WTC11 (cell line): ENCODE data around the gene WWOX. TPM values are rescaled to one million over a fixed set of nuclear protein-coding genes. Genes with fewer than 3 reads are reported as not detected.

ENCODE experiments used
- ATAC-seq: fragments of 200-7000 bp; cut with Tn5 transposase; 2 replicates; pipeline ENCODE4 v1.10.0; 2021; ENCODE audit warnings: mild to moderate bottlenecking, moderate library complexity
- CTCF ChIA-PET: fragments of 300-600 bp; sonication (Branson Sonifier 250); formaldehyde crosslinking; loops from one replicate; lab custom pipeline; 2021; ENCODE audit warnings: antibody characterized with exemption; lab: Charles Lee
- POLR2A ChIA-PET: fragments of 350-600 bp; sonication (Branson Sonifier 250); formaldehyde crosslinking; loops from one replicate; lab custom pipeline; 2021; ENCODE audit warnings: antibody characterized with exemption; lab: Charles Lee
- DNase-seq: peaks from one replicate; pipeline ENCODE4 v3.0.0; 2021; ENCODE audit warnings: low spot score
- H3K27ac Mint-ChIP-seq: 2 replicates; pipeline ENCODE4 v1.8.0; 2021; ENCODE audit warnings: mixed read lengths
- H3K27me3 Mint-ChIP-seq: 2 replicates; pipeline ENCODE4 v1.8.0; 2021; ENCODE audit warnings: low read depth, mild to moderate bottlenecking, moderate library complexity, mixed read lengths
- H3K36me3 Mint-ChIP-seq: 2 replicates; pipeline ENCODE4 v1.8.0; 2021; ENCODE audit warnings: mixed read lengths
- H3K4me1 Mint-ChIP-seq: 2 replicates; pipeline ENCODE4 v1.8.0; 2022; ENCODE audit warnings: mixed read lengths
- H3K4me3 Mint-ChIP-seq: 2 replicates; pipeline ENCODE4 v1.8.0; 2021; ENCODE audit warnings: mild to moderate bottlenecking, moderate library complexity, mixed read lengths
- H3K9me3 Mint-ChIP-seq: 2 replicates; pipeline ENCODE4 v1.8.0; 2021; ENCODE audit warnings: mixed read lengths
- FOXJ3 ChIP-seq: sonication (generic); formaldehyde crosslinking; IDR thresholded peaks from 2 replicates; pipeline ENCODE4 v1.9.0; 2021; ENCODE audit warnings: missing genetic modification reagents, mild to moderate bottlenecking, borderline replicate concordance
- GTF2I ChIP-seq: fragments of 250-450 bp; sonication (Bioruptor Pico); conservative IDR thresholded peaks from 2 replicates; pipeline ENCODE4 v1.4.0; 2021; ENCODE audit warnings: mild to moderate bottlenecking
- JAZF1 ChIP-seq: fragments of 250-450 bp; sonication (Bioruptor Pico); IDR thresholded peaks from 2 replicates; pipeline ENCODE4 v1.9.0; 2021; ENCODE audit warnings: moderate library complexity, mild to moderate bottlenecking, inconsistent platforms
- RORB ChIP-seq: fragments of 250-450 bp; sonication (Bioruptor Pico); IDR thresholded peaks from 2 replicates; pipeline ENCODE4 v1.9.0; 2021; ENCODE audit warnings: mild to moderate bottlenecking
- SP1 ChIP-seq: sonication (generic); formaldehyde crosslinking; conservative IDR thresholded peaks from 2 replicates; pipeline ENCODE4 v1.8.1; 2022; ENCODE audit warnings: missing genetic modification reagents
- TCF7 ChIP-seq: sonication (generic); formaldehyde crosslinking; IDR thresholded peaks from 2 replicates; pipeline ENCODE4 v1.8.0; 2022; ENCODE audit warnings: mild to moderate bottlenecking, low read depth, missing genetic modification reagents, moderate library complexity
- ZNF121 ChIP-seq: sonication (generic); formaldehyde crosslinking; IDR thresholded peaks from 2 replicates; pipeline ENCODE4 v1.8.0; 2023; ENCODE audit warnings: missing genetic modification reagents
- ZNF396 ChIP-seq: fragments of 250-450 bp; sonication (Bioruptor Pico); IDR thresholded peaks from 2 replicates; pipeline ENCODE4 v1.8.0; 2021; ENCODE audit warnings: mild to moderate bottlenecking, moderate library complexity, borderline replicate concordance
- ZNF416 ChIP-seq: fragments of 250-450 bp; sonication (Bioruptor Pico); IDR thresholded peaks from 2 replicates; pipeline ENCODE4 v1.9.0; 2021; ENCODE audit warnings: mild to moderate bottlenecking, inconsistent platforms
- ZNF423 ChIP-seq: fragments of 250-450 bp; sonication (Bioruptor Pico); IDR thresholded peaks from 2 replicates; pipeline ENCODE4 v2.1.2; 2022; ENCODE audit warnings: mild to moderate bottlenecking, moderate library complexity
- total RNA-seq: library from RNA; stranded (reverse); gene quantifications from 3 replicates; pipeline ENCODE4 v1.2.3, GENCODE V29; 2021
- TF ChIP-seq, protein P1 (sequence below): sonication (generic); formaldehyde crosslinking; IDR thresholded peaks from 2 replicates; pipeline ENCODE4 v1.8.0; 2022; ENCODE audit warnings: mild to moderate bottlenecking, missing genetic modification reagents
- TF ChIP-seq, protein P2 (sequence below): fragments of 250-450 bp; sonication (Bioruptor Pico); conservative IDR thresholded peaks from 2 replicates; pipeline ENCODE4 v1.9.0; 2021; ENCODE audit warnings: mild to moderate bottlenecking
- TF ChIP-seq, protein P3 (sequence below): fragments of 250-450 bp; sonication (Bioruptor Pico); IDR thresholded peaks from 2 replicates; pipeline ENCODE4 v2.1.2; 2022; ENCODE audit warnings: mild to moderate bottlenecking, moderate library complexity
- TF ChIP-seq, protein P4 (sequence below): fragments of 250-450 bp; sonication (Bioruptor Pico); IDR thresholded peaks from 2 replicates; pipeline ENCODE4 v1.9.0; 2021; ENCODE audit warnings: moderate library complexity, mild to moderate bottlenecking, inconsistent platforms, borderline replicate concordance
- TF ChIP-seq, protein P5 (sequence below): sonication (generic); formaldehyde crosslinking; IDR thresholded peaks from 2 replicates; pipeline ENCODE4 v1.8.0; 2022; ENCODE audit warnings: mild to moderate bottlenecking, missing genetic modification reagents
- TF ChIP-seq, protein P6 (sequence below): sonication (generic); formaldehyde crosslinking; IDR thresholded peaks from 2 replicates; pipeline ENCODE4 v1.8.1; 2022; ENCODE audit warnings: low read depth, mild to moderate bottlenecking, moderate library complexity, missing genetic modification reagents, borderline replicate concordance
- TF ChIP-seq, protein P7 (sequence below): sonication (generic); formaldehyde crosslinking; IDR thresholded peaks from 2 replicates; pipeline ENCODE4 v1.8.1; 2022; ENCODE audit warnings: missing genetic modification reagents, borderline replicate concordance
- TF ChIP-seq, protein P8 (sequence below): sonication (generic); formaldehyde crosslinking; IDR thresholded peaks from 2 replicates; pipeline ENCODE4 v1.8.1; 2023; ENCODE audit warnings: mild to moderate bottlenecking, missing genetic modification reagents

The WWOX gene
- total RNA-seq, 1 experiment from 2014 or later, result 15.7 TPM

DNA sequence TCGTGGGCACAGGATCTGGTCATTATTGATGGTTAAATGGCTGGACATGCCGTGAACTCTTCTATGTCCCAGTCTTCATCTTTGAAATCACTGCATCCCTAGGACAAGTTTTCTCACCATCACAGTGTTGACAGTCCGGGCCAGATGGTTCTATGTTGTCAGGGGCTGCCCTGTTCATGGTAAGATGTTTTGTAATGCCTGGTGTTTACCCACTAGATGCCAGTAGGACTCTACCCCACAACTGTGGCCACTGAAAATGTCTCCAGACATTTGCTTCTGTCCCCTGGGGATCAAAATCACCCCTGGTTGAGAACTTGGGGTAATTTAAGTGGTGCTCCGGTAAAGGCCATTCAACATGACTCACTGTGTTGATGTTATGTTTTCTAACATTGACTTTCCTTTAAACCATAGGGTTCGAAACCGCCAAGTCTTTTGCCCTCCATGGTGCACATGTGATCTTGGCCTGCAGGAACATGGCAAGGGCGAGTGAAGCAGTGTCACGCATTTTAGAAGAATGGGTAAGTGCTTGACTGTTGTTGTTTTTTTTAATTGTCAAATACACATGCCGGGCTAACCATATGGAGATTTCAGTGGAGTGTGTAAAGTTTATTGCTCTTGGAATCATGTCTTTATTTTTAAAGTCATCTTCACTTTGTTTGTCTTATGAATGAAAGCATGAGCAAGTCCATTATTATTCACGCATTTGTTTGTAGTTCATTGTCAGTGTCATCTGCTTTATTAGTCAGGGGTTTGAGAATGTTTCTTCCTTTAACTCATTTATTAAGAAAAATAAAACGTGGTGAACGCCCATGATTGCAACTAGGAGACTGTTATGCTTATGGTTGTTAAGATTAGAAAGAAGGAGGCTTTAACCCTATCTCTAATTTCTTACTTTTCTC, 64.6 kb downstream of the WWOX start (continued):
- TF ChIP-seq, protein P1, sequence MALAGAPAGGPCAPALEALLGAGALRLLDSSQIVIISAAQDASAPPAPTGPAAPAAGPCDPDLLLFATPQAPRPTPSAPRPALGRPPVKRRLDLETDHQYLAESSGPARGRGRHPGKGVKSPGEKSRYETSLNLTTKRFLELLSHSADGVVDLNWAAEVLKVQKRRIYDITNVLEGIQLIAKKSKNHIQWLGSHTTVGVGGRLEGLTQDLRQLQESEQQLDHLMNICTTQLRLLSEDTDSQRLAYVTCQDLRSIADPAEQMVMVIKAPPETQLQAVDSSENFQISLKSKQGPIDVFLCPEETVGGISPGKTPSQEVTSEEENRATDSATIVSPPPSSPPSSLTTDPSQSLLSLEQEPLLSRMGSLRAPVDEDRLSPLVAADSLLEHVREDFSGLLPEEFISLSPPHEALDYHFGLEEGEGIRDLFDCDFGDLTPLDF (CRISPR knock-in tag), result no peak
- TF ChIP-seq, protein P2, sequence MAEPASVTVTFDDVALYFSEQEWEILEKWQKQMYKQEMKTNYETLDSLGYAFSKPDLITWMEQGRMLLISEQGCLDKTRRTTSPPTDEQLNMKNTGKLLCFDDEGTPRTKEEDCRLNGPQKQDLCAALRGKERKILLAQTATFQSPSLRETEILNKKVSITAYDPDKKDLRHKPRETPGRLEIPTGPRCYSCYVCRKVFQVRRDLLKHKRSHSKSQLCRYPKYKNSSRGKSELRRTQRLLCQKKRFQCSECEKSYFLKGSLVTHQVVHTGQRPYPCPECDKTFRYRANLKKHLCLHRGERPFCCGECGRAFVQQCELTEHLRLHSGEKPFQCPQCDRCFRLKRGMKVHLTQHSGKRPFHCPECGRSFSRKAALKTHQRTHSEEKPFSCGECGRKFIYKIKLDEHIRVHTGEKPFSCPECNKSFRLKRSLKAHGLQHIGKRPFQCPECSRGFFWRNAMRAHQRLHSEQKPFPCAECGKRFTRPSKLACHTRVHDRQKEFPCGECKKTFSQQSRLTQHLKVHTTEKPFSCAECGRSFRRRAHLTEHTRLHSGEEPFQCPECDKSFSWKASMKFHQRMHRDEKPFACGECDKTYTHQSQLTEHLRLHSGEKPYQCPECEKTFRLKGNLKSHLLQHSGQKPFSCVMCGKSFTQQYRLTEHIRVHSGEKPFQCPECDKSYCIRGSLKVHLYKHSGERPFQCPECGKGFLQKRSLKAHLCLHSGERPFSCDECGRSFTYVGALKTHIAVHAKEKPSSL (CRISPR knock-in tag), result no peak
- TF ChIP-seq JAZF1 (no peak), ZNF416 (CRISPR knock-in tag) (no peak), ZNF121 (CRISPR knock-in tag) (no peak), ZNF396 (CRISPR knock-in tag) (no peak)
- TF ChIP-seq, protein P3, sequence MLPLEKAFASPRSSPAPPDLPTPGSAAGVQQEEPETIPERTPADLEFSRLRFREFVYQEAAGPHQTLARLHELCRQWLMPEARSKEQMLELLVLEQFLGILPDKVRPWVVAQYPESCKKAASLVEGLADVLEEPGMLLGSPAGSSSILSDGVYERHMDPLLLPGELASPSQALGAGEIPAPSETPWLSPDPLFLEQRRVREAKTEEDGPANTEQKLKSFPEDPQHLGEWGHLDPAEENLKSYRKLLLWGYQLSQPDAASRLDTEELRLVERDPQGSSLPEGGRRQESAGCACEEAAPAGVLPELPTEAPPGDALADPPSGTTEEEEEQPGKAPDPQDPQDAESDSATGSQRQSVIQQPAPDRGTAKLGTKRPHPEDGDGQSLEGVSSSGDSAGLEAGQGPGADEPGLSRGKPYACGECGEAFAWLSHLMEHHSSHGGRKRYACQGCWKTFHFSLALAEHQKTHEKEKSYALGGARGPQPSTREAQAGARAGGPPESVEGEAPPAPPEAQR (CRISPR knock-in tag), result no peak
- TF ChIP-seq, protein P4, sequence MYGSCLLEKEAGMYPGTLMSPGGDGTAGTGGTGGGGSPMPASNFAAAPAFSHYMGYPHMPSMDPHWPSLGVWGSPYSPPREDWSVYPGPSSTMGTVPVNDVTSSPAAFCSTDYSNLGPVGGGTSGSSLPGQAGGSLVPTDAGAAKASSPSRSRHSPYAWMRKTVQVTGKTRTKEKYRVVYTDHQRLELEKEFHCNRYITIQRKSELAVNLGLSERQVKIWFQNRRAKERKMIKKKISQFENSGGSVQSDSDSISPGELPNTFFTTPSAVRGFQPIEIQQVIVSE, result no peak

DNA sequence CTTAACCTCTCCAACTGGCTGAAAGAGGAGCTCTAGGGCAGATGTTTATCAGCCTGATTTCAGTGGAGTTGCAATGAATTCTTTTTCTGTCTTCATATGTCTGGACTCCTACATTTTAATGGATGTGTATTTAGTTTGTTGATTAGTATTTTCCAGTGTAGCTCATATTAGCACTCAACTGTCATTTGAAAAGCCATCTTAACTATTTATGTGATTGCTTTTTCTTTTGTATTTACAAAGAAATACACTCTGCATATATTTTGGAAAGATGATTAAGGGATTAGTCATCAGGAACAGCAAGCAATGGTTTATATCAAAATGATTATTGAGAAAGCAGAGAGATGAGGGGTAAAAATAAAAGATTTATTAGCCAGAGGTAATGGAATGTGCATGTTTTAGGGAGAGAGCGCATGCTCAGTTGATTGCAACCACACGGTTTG, 71.1 kb downstream of the WWOX start:
- POLR2A ChIA-PET, result no interaction called here
- no peaks in the 10 kb centered on the region for H3K27me3 Mint-ChIP-seq
- no peaks in the 10 kb centered on the region for H3K36me3 Mint-ChIP-seq
- no peak overlapping the region for H3K27ac Mint-ChIP-seq
- DNase-seq, result no peak
- no peaks in the 10 kb centered on the region for H3K4me1 Mint-ChIP-seq
- TF ChIP-seq, protein P5, sequence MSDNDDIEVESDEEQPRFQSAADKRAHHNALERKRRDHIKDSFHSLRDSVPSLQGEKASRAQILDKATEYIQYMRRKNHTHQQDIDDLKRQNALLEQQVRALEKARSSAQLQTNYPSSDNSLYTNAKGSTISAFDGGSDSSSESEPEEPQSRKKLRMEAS (CRISPR knock-in tag), result no peak
- TF ChIP-seq RORB, result no peak
- no peak for ATAC-seq
- H3K4me3 Mint-ChIP-seq, result no peak overlapping the region
- CTCF ChIA-PET, result no interaction called here
- no peaks in the 10 kb centered on the region for H3K9me3 Mint-ChIP-seq

DNA sequence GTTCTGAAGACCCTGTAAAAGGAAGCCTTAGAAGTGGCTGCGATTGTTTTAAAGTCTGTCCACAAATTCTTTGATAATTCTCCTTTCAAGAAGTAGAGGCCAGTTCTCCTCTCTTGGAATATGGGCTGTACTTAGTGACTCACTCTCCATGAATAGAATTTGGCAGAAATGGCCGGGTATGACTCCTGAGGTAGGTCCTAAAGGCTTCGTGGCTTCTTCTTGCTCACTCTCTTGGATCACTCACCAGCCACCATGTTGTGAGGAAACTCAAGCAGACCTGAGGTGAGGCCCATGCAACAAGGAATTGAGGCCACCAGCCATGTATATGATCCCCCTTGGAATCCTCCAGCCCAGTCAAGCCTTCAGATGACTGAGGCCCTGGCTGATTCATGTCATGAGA, 75.8 kb downstream of the WWOX start:
- no peak overlapping the region for H3K27ac Mint-ChIP-seq
- CTCF ChIA-PET, result no interaction called here
- H3K4me3 Mint-ChIP-seq, result no peak overlapping the region
- DNase-seq (no peak), ATAC-seq (no peak)
- no peaks in the 10 kb centered on the region for H3K27me3 Mint-ChIP-seq
- H3K36me3 Mint-ChIP-seq, result no peaks in the 10 kb centered on the region
- H3K4me1 Mint-ChIP-seq, result peaks cover 11% of the 10 kb centered on the region
- H3K9me3 Mint-ChIP-seq, result no peaks in the 10 kb centered on the region
- POLR2A ChIA-PET, result no interaction called here
- TF ChIP-seq, protein P4, result no peak
- TF ChIP-seq FOXJ3 (no peak), ZNF423 (CRISPR knock-in tag) (no peak), SP1 (CRISPR knock-in tag) (no peak), RORB (no peak), GTF2I (no peak), TCF7 (CRISPR knock-in tag) (no peak)
- TF ChIP-seq, protein P6, sequence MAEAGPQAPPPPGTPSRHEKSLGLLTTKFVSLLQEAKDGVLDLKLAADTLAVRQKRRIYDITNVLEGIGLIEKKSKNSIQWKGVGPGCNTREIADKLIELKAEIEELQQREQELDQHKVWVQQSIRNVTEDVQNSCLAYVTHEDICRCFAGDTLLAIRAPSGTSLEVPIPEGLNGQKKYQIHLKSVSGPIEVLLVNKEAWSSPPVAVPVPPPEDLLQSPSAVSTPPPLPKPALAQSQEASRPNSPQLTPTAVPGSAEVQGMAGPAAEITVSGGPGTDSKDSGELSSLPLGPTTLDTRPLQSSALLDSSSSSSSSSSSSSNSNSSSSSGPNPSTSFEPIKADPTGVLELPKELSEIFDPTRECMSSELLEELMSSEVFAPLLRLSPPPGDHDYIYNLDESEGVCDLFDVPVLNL (CRISPR knock-in tag), result no peak
- TF ChIP-seq, protein P7, sequence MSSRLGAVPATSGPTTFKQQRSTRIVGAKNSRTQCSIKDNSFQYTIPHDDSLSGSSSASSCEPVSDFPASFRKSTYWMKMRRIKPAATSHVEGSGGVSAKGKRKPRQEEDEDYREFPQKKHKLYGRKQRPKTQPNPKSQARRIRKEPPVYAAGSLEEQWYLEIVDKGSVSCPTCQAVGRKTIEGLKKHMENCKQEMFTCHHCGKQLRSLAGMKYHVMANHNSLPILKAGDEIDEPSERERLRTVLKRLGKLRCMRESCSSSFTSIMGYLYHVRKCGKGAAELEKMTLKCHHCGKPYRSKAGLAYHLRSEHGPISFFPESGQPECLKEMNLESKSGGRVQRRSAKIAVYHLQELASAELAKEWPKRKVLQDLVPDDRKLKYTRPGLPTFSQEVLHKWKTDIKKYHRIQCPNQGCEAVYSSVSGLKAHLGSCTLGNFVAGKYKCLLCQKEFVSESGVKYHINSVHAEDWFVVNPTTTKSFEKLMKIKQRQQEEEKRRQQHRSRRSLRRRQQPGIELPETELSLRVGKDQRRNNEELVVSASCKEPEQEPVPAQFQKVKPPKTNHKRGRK (CRISPR knock-in tag), result no peak
- TF ChIP-seq, protein P8, sequence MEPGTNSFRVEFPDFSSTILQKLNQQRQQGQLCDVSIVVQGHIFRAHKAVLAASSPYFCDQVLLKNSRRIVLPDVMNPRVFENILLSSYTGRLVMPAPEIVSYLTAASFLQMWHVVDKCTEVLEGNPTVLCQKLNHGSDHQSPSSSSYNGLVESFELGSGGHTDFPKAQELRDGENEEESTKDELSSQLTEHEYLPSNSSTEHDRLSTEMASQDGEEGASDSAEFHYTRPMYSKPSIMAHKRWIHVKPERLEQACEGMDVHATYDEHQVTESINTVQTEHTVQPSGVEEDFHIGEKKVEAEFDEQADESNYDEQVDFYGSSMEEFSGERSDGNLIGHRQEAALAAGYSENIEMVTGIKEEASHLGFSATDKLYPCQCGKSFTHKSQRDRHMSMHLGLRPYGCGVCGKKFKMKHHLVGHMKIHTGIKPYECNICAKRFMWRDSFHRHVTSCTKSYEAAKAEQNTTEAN (CRISPR knock-in tag), result no peak
